Endothelial cell of hepatic sinusoid (primary cell): ENCODE data around the gene TRIM45.

ENCODE experiments used
- in situ Hi-C: cut with HindIII; loops from 2 replicates; pipeline ENCODE4 v1.10.0; 2017; ENCODE audit warnings: low sequenced_read_pairs

Gene TRIM45

GRCh38 chr1:117067533-117068370 lies 53.8 kb downstream of the TRIM45 start:
- in situ Hi-C loops = loop anchor here (25.0 kb wide), 2 partner anchors 330 to 480 kb away; no protein-coding TSS in a partner anchor

- in situ Hi-C loops = loop anchor here (25.0 kb wide), 2 partner anchors 329 to 479 kb away; no protein-coding TSS in a partner anchor
Observed at GRCh38 chr1:117066367-117066766, 55.2 kb downstream of the TRIM45 start.

- in situ Hi-C loops = loop anchor here (25.0 kb wide), 2 partner anchors 325 to 475 kb away; no protein-coding TSS in a partner anchor
Observed at GRCh38 chr1:117061986-117062415, 59.5 kb downstream of the TRIM45 start.
